GM15510 (cell line): ENCODE data around the gene PYGM.

Experiments used
- POLR2A ChIP-seq: IDR thresholded peaks from 3 replicates; pipeline ENCODE4 v1.6.1; 2011; ENCODE audit warnings: borderline replicate concordance; ENCODE audit not compliant: insufficient read length; ENCODE audit errors: extremely low read depth

PYGM gene

DNA sequence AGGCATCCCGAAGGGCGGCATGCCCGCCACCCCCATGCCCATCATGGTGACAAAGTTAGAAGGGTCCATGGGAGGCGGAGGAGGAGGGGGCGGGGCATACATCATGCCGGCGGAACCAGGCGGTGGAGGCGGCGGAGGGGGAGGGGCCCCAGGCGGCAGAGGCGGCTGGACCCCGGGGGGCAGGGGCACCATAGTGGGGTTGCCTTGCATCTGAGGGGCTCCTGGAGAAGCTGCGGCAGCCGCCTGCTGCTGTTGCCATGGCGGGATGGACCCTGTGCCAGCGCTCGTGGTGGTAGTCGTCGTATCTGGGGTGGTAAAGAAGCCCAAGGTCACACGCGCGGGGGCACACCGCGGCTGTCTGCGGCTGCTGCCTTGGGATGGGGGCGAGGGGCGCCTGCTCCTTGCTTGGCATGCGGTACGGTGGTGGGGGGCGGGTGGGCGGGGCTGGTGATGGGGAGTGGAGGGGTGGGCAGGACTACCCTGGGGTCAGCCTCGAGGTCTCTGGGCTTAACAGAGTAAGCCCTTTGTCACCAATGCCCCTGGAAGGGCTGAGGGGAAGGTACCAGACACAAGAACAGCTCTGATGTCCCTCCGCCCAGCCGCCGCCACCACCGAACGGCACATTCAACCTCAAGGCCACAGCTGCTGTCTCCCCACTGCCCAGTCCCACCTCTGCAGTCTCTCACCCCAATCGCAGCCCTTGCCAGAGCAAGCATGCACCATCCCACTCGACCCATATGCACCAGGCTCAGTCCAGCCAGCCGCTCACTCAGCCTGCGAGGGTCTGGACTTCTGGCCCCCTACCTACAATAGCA lies 6.3 kb upstream of the PYGM start:
- TF ChIP-seq POLR2A, result peak; percentile 10

DNA sequence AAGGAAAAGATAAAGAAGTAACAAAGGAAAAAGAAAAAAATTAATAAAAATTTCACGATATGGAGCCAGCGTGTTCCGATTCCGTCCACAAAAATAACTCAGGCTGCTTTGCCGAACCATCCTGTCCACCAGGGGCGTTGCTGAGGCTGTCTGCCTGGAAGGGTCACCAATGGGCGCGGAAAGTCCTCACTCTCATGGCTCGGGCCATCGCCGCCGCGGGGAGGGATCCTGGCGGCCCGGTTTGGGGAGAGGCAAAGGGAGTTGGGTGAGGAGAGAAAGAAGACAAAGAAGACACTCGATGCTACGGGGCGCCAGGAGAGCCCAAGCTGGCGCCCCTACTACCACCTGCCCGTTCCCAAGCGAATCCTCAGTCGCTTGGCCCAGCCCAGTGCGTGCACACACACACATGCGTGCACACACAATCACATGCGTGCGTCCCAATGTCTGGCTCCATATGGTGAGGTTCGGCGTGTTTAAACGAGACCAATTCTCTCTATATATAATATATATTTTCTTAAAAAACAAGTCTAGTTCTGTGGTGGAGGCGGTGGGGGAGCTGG lies 5.6 kb upstream of the PYGM start:
- TF ChIP-seq POLR2A, result no peak

DNA sequence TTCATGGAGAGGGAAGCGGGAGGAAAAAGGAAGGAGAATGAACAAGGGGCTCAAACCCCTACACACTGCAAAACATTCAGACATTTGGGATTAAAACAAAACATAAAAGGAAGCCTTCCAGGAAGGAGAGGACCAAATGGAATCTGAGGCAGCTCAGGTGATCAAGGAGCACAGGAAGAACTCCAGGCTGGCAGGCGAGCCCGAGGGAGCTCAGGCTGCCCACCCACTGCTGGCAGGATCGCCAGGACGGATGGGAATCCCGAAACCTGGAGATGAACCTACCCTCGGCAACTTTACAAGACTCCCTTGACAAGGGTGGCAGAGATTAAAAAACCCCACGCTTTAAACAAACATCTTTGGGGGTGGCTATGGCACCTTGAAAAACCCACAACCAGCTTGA lies 5.0 kb upstream of the PYGM start:
- no peak for TF ChIP-seq POLR2A

DNA sequence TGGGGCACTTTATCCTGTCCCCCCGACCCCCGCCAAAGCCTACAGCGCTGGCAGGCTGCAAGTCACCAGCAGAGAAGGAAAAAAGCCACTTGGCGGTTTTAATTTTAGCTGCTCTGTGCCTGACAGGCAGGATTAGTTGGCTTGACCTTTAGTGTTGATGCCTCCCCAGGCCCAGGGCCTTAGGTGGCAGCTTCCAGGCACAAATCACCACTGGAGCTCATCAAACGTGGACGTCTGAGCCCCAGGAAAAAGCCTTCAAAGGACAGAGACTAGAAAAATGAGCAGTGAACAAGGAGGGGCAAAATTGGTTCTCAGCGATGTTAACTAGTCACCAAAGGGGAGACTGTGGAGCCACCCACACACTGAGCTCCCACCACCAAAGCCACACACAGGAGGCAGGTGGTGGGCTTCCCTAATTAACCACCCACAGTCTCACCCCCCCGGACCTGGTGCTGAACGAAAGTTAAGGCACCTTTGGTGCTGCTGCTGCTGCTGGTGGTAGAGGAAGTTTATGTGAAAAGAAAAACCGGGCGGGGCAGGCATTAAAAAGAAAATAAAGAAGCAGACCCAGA lies 4.4 kb upstream of the PYGM start:
- TF ChIP-seq POLR2A, result no peak

DNA sequence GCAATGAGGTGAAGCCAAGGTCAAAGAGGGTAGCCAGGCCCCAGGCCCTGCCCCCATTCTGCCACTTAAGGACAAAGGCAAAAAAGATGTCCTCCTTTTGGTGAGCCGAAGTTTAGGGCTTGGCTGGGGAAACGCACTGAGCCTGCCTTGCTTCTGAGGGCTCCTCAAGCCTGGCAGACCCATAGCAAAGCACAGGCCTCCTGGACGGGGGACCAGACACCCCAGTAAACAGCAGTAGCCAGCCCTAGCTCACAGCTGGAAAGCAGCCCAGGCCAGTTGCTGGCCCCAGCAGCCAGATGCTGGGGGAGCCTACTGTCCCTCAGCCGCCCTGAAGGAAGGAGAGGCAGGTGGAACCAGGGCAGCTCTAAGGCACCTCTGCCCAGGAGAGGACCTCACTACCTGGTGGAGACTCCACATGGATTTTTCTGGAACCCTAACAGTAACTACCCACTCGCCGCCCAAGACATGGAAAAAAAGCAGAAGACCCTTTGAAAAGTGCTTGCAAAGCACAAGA lies 3.8 kb upstream of the PYGM start:
- TF ChIP-seq POLR2A, result no peak

DNA sequence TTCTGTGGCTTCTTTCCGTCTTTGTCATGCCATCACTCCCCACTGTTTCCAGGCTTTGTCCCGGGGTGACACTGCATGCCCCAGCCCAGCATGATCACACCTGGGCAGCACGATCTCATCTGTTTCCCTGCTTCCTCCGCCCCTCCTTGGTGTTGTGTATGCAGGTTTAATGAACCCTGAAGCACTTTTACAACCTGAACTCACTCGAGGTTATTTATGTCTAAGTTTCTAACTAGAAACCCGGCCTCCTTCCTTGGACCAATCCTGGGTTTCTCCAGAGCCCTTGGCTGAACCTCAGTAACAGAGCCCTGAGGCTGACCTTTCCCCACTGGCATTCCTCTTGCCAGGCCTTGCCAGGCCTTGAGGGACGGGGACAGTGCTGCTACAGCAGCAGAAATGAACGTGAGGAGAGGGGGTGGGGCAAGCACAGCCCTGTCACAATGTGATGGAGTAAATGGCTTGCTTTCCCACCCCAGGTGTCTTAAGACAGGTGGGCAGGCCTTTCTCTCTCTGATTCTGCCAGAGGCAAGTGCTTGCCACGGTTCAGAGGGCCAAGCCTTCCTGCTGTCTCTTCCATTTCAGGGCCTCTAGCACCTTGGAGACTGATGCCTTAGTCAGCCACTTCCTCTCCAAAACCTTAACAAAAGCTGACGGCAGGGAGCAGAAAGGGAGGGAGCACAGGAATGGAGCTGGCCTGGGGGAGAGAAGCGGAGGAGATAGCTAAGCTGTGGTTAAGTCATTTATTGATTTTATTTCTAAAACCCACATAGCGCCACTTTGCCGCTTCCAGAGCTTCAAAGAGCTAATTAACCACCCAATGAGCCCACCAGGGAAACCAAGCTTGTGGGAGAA lies 3.1 kb upstream of the PYGM start:
- no peak for TF ChIP-seq POLR2A

DNA sequence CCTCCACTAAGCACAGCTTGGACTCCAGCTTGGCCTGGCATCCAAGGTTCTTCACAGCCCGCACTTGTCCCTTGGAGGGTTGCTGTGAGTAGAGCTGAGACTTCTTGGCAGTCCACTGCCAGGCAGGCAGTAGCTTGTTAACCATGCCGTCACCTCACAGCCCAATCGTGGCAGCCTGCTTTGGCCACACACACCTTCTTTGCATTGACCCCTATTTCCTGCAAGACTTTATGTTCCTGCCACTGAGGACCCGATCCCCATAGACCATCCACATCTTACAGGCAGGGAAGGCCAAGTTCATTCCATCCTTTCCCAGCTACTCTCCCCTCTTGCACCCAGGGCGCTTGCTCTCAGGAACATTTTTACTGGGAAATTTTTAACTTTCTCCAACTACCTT lies 2.5 kb upstream of the PYGM start:
- no peak for TF ChIP-seq POLR2A

DNA sequence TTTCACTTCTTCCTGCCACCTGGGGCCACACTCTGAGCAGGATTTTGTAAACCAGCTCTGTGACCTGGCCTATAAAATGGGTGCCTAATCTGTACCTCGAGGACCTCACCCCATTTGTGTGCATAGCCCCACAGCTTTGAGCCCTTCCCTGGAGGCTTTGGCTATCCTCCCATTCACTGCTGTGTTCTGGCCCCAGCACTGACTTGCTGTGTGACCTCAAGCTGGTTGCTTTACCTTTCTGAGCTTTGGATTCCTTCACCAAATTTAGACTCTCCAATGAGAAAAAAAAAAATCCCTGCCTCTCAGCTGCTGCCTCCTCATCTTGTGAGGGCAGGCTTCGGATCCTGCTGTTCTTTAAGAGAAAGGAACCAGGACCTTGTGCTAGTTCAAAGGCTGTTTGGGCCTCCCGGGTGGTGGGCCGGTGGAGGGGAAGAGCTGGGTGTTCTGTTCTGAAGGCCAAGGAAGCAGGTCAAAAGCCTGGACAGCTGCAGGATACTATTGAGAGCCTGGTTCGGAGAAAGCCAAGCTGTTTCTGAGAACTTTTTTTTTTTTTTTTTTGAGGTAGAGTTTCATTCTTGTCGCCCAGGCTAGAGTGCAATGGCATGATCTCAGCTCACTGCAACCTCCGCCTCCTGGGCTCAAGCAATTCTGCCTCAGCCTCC lies 1.1 kb upstream of the PYGM start:
- TF ChIP-seq POLR2A, result no peak

DNA sequence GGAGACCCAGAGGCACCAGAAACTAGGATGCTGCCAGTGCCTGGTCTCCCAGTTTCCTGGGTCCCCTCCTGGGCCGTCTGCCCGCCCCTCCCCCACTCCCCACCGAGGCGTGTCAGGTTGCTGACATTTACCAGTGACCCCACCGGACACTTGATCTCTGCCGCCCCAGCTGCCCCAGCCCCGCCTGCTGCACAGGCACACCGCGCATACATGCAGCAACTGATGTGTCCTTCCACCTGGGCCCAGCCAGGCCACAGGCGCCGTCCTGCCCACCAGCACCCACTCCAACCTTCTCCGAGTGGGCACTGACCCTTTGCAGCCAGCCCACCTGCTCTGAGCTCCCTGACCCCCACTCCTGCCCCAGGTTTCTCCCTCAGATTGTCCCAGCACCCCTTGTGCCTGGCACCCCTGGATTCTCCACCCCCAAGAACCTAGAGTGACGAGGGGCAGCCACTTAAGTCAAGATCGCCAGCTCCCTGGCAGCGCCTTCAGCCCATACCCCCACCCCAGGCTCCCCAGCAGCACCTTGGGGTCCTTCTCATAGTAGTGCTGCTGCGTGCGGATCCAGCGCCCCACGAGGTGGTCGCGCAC lies 548 bp downstream of the PYGM start:
- no peak for TF ChIP-seq POLR2A

DNA sequence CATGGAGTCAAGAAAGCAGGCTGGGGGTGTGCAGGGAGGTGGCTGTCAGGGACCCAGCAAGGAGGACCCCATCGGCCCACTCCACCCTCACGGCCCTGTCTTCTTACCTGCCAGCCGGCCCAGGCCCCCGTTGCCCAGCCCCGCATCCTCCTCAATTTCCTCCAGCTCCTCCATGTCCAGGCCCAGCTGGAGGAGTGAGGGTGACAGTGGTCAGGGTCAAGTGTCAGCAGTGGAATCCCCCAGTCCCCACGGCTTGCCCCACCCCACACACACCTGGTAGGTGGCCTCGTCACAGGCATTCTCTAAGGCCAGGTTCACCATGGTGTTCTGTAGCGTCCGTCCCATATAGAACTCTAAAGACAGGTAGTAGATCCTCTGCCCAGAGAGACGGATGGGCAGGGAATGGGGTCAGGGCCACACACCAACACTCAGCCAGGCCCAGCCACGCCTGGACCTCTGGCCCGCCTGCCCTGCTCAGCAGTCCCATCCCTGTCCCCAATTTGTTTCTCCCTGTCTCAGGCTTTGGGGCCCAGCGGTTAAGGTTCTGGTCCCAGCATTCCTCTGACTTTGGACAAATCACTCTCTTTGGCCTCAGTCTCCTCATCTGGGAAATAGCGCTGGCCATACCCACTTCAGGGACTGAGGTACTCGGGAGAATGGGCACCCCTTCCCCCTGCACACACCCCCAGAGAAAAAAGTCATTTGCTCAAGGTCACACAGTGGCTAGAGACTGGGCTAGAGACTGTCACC lies 1.3 kb downstream of the PYGM start:
- TF ChIP-seq POLR2A, result no peak

DNA sequence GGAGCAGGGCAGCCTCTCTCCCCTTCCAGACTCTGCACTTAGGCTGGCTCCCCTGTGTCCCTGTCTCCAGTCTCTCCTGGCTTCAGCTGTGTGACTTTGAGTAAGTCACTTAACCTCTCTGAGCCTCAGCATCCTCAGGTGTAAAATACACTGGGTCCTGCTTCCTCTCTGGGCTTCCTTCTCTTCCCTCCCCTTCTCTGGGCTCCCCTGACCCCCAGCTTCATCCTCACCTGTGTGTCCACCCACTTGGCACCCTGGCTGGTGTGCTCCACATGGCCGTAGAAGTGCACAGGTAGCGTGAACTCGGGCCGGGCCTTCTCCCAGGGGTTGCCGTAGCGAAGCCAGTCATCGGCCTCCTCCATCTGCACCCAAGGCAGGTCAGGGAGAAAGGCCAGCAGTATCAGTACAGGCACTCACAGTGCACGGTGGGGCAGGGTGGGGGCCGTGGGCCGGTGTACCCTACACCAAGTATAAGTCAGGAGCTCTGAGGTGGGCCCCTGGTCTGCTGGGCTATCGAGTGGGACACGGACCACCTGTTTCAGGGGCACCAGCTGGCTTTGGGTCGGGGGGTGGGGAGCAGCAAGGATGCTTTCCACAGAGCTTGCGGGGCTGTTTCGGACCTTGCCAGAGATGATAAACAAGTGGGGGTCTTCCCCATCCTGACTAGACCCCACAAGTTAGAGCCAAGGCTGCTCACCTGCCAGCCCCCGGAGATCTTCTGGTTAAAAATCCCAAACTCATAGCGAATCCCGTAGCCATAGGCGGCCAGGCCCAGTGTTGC lies 2.0 kb downstream of the PYGM start:
- no peak for TF ChIP-seq POLR2A

DNA sequence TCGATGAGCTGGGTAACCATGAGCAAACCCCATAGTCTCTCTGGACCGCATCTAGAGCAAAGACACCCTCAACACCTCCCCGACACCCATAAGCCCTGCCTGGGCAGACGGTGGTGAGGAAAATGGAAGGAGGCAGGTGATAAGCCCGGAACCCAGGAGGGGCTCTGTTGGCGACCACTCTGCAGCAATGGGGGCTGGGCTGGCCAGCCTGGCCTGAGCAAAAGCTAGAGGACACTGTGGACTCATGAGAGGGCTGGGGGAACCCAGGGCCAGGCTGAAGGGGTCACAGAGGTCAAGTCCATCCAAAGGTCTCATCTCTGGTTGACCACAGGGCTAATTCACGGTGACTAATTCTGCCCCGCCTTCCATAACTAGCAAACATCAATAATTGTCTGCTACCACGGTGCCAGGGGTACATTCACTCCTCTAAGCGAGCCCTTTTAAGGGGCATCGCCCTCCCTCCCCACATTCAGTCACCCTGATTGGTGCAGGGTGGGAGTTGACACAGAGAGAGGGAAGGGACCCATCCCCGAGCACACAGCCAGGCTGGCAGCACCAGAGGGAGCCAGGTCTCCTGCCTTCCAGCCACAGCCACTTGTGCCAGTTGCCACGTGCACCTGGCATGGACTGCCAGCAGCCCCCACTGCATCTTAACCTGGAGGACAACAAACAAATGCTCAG lies 4.0 kb downstream of the PYGM start:
- TF ChIP-seq POLR2A, result no peak
